Measurements from ENCODE around the gene GNGT1.

DNA sequence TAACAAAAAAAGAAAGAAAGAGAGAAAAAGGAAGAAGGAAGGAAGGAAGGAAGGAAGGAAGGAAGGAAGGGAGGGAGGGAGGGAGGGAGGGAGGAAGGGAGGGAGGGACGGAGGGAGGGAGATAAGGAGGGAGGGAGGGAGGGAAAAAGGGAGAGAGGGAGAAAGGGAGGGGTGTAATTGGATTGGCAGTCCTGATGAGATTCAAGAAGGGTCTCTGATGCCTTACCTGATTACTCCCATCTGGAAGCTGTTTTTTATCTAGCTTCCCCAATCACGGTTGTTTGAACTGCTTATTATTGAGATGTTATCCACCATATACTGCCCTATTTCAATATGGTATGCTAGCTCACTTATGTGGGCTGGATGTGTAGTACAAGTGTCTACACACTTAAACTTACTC is 42.5 kb downstream of the GNGT1 start:
- TF ChIP-seq NFRKB (IDR thresholded peaks at IDR 0.05) (no peak), ZNF384 (IDR thresholded peaks at IDR 0.05) (no peak), LEF1 (IDR thresholded peaks at IDR 0.05; ENCODE audit: borderline replicate concordance) (no peak), FOXK2 (IDR thresholded peaks at IDR 0.05) (no peak)

All from HEK293T (cell line).